Raji (cell line): ENCODE measurements around the gene MFSD1.

ENCODE experiments used
- POLR2A ChIP-seq: IDR thresholded peaks from 2 replicates; pipeline ENCODE4 v1.6.1; 2011; ENCODE audit warnings: low read depth, low read length, control low read depth; ENCODE audit not compliant: insufficient read depth

MFSD1 gene

DNA sequence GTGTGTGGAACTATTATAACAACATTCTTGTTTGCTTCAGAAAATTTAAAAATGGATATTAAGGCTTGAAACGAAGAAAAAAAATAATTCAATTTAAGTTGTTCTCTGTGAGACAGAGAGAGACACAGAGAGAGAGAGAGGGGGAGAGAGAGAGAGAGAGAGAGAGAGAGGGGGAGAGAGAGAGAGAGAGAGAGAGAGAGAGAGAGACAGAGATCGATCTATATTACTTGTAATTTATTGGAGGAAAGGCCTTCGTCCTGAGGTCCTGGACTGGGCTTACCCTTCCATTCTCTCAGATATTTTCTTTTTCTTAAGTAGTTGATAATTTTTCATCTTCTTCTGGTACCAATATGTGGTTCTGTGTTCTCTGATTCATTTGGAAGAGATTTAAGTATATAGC, 25.9 kb downstream of the MFSD1 start:
- TF ChIP-seq POLR2A, result no peak

DNA sequence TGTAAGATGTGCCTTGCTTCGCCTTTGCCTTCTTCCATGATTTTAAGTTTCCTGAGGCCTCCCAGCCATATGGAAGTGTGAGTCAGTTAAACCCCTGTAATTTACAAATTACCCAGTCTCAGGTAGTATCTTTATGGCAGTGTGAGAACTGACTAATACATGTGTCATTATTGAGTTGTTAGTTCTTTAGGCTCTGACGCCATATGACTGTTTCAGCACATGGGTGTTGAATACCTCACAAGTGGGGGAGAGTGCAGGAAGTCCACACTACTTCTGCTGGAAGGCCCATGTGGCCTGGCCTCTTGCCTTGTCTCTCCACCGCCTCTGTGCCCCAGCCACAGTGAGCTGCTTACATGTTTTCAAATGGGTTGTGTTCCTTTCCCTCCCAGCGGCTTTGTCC, 28.5 kb downstream of the MFSD1 start:
- no peak for TF ChIP-seq POLR2A

DNA sequence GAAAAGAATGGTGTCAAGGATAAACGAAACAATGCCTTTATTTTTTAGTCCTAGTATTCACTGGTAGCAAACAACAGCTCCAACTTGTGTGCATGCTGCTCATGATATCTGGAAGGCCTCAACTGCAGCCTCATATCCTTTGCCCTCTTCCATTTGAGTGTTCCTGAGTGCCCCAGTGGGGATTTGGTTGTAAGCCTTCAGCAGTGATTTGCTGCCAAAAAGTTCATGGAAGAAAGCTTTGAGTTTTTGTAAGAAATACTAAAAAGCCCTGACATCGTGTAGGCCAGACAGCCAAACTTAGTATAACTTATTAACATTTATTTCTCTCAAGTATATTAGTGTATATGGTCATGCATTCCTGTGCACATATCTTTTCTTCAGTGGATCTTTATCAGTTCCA, 30.0 kb downstream of the MFSD1 start:
- no peak for TF ChIP-seq POLR2A

DNA sequence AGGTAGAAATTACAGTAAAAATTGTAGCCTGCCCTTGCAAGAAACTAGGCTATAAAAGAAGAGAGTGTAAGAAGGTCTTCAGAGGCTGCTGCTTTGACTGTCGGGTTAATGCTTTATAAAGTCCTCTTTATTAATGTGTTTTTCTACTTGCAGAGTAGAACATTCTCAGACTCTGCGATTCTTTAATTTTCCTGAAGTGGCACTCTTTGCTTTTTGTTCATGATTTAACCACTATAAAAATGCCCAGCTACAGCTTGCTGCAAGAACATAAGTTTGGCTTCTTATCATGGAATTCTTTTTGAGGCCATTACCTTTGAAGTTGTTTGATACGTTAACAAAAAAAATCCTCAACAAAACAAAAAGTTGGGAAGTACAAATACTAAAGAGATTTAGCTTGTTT, 33.8 kb downstream of the MFSD1 start:
- TF ChIP-seq POLR2A, result no peak

DNA sequence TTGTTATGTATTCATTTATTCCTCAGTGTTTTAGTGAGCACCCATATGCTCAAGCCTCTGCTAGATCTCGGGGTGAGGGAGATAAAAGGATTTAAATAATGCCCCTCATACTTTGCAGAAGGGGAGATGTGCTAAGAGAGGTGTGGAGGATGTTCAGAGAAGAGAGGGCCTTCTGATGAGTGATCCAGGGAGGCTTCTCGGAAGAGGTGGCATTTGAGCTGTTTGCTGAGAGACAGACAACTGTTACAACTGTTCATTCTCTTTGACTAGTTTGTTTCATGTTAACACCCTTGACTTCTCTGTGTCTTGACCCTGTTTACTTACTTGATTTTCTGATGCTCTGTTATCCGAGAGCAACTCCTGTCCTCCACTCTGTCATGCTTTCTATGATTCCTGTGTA, 34.5 kb downstream of the MFSD1 start:
- no peak for TF ChIP-seq POLR2A

DNA sequence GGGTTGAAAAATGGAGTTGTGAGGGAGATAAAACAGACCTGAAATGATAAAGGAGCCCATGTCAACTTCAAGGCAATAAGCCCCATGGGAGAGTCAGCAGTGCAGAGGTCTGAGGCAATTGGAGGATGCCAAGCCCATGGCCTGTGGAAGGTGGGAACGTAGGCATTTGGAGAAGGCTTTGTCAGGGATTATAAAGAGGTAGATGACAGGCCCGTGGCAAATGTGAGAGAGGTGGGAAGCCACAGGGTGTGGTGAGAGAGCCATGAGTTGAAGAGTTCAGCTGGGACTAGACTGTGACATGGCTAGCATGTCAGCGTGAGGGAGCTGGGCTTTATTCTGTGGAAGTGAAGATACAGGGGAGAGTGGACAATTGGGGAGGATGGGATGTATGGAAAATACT, 35.4 kb downstream of the MFSD1 start:
- TF ChIP-seq POLR2A, result no peak

DNA sequence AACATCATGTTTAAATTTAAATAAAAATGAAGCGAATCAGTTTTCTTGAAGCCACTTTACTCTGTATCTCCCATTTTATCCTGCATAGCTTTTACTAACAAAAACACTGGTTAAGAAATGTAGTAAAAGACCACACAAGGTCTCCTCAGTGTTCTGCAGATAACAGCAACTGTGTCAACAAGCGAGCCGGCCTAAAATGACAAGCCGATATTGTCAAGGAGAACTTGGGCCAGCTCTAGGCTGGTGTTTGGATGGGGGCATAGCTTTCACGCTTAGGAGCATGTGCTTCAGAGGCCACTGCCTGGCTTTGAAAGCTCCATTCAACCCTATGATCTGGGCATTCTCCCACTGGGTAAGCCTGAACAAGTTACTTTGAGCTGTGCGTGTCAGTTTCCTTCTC, 38.1 kb downstream of the MFSD1 start:
- TF ChIP-seq POLR2A, result no peak

DNA sequence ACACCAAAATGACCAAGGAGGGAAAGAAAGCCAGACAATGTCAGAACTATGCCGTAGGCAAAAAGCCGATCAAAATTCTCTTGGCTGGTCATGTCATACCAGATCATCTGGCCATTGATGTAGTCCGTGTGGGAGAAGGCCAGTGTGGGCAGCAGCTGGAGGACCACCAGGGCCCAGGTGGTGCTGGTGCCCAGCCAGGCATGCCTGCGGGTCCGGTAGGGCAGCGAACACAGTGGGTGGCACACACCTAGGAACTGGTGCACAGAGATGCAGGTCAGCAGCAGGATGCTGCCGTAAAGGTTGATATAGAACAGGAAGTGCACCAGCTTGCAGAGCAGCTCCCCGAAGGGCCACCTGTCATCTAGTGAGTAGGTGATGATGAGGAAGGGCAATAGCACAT, 39.5 kb downstream of the MFSD1 start:
- TF ChIP-seq POLR2A, result no peak

DNA sequence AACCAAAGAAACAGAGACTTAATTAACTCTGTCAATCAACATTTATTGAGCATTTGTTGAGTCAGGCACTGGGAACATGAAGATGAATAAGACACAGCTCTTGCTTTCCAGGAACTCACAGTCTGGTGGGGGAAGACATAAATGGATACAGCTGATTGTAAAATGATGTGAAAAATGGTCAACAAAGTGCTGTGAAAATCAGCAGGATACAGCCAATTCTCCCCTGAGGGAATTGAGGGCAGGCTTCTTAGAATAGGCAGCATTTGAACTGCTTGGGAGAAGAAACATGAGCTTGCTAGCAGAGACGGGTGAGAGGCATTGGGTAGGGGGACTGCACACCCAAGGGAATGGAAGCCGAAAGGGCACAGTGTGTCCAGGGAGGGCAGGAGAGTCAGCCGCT, 41.1 kb downstream of the MFSD1 start:
- no peak for TF ChIP-seq POLR2A

DNA sequence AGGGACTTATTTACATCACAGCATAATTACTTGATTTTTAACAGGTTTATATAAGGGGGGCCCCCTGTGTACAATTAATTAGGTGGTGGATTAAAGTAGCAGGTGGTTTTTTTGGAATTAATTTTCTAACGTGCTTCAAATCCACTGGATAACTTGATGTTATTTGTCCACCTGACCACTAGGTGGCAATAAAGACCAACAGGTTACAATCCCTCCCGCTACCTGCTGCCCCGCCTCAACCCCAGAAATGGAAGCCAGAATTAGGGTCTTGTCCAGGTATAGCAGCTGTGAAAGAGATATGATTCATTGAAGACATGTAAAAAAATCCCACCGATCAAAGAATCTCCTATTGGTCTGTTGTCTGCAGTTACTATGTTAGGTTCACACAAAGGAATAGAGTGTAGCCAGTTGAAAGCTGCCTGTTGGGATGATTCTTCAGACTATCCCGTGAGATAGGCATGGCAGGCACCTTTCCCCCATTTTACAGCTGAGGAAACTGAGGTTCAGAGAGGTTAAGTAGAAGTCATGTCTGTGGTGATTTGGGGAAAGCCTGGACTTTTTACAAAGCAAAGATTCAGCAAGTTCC, 44.0 kb downstream of the MFSD1 start:
- no peak for TF ChIP-seq POLR2A

DNA sequence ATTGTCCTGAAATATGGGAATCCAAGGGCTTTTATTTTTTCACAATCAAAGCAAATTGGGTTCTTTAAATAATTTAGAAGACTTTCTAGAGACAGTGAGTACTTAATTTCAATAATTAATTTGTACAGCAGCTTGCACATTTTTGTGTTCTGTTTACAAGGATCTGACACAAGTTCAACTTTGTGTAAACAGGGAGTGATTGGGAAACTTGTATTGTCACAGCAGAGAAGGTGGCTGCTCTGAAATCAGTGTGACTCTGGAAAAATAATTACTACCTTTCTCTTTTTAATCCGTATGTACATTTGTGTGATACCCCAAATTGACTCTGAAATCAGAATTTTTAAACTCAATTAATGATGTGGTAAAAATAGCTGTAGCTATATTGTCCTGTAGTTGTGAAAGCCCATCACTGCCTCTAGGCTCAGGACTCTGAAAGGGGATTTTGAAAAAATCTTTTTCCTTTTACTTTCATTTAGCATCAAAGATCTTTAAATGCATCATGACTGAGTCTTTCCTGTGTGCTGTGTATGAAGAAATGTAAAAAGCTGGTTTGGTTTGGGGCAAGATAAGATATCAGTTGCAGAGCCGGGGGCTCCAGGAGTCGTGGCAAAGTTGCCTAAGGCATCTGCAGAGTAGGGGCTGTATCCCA, 45.1 kb downstream of the MFSD1 start:
- no peak for TF ChIP-seq POLR2A

DNA sequence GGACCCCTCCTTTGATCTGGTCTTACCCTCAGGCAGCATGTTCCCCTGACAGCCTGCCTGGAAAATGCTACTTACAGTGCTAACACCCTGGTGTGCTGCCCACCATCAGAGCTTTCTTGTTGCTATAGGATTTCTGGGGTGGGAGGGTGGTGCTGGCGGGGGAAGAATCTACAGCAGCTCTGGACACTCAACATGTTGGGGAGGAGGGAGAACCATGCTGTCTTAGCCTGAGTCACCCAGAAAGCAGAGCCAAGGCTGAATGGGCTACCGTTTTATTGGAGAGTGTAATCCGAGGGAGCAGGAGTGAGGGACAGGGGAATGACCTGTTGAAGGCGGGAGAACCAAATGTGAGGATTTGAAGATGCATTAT, 45.6 kb downstream of the MFSD1 start:
- TF ChIP-seq POLR2A, result no peak

DNA sequence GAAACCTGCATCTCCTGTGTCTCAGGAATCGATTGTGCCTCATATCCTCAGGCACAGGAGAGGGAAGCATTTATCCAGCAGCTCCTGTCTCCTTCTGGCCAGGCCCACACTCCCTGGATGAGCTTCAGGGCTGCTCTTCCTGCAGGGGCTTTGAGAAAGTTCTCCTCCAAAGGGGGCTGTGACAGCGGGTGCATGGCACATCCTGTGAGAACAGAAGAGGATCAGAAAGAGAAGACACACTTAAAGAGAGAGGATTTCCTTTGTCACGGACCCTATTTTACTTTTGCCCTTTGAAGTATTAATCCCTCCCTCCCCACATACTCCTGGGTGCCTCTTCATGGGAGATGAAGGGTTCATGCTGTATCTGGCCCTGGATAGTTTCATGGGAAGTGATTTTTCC, 46.0 kb downstream of the MFSD1 start:
- no peak for TF ChIP-seq POLR2A

DNA sequence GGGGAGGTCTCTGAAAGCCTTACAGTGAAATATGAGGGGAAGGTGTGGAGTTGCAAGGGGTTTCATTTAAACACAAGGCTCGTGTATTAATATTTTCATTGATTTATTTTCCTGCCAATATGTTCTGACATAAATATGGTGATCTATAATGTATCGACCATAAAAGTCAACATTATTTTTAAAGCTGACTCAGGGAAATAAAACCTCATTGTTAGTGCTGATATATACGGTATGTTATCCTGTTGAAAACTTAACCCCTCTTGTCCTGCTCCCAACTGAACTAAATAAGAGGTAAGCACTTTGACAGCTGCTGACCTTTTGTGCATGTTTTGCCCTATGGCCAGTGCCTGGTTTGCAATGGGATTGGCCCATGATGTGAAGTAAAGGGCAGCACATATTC, 47.9 kb downstream of the MFSD1 start:
- no peak for TF ChIP-seq POLR2A

DNA sequence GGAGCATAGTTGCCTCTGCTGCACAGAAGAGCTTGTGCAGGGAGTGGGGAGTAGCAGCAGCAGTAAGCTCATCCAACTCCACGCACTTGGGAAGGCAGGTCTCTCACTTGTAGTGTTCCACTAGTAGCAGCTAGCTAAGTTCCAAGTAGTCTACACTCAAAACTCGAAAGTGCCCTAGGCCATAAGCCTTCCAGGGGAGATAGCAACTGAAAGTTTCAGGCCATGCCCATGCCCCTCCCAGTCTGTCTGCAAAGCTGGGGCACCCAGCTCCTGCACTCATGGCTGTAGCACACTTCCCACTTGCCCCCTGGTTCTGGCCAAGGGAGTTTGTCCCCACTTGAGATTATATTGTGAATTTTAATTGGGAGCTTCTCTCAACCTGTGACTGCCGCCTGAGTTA, 57.5 kb downstream of the MFSD1 start:
- TF ChIP-seq POLR2A, result no peak

DNA sequence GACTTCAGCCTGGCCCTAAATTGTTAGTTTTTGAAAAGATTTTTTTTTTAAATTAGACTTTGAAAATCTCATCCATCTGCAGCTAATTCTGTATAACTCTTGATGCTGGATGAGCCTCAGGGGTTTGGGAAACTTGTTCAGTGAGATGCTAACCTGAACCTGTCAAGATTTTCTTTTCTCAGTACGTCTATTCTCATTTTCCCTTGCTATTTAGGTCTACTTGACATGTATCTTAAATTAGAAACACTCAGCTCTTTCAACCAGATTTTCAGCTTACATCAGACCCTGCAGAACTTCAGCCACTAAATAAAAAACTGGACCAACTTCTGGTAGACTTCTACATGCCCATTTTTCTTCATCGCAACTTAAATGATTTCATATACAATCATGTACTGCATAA, 61.4 kb downstream of the MFSD1 start:
- no peak for TF ChIP-seq POLR2A

DNA sequence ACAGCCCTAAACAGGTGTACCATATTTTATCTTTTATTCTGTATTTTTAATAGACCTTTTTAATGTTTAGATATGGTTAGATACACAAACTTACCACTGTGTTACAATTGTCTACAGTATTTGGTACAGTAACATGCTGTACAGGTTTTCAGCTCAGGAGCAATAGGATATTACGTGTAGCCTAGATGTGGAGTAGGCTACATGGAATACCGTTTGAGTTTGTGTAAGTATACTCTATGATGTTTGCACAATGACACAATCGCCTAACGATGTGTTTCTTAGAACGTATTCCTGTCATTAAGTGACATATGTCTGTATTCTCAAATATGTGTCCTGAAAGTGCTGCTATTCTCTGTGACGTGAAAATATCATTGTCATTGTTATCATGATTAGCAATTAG, 62.6 kb downstream of the MFSD1 start:
- no peak for TF ChIP-seq POLR2A
